ENCODE measurements around the gene TMEM81.

The TMEM81 gene

DNA sequence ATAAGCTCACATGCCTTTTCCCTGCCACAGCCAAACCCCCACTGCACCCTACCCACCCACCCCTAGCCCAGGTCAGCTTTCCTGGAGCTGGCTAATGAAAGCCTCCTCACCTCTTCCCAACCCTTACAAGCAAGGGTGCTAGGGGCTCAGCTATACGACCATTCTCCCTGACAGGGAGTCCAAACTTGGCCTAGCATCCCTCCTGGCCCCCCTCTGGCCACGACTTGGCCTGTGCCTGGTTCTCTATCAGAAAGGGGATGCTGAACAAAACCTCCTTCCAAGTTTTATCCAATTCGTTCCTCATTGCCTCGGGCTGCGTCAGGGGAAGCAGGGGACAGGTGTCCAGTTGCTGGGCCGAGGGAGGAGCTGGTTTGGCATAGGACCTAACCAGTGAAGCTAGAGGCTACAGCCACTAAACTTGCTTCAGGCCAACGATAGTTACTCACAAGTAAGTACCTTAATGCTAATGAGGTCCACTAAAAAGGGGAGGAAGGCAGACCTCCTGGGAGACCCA lies 8.6 kb downstream of the TMEM81 start:
- no peak for DNase-seq (ENCODE audit: extremely low spot score)
- POLR2A ChIA-PET: no interaction called here
- CTCF ChIA-PET: interaction anchor here (3.6 kb wide), 1 partner anchor 14 kb away, joined by 24 read pairs; no protein-coding TSS in a partner anchor
- TF ChIP-seq BHLHE40 (IDR thresholded peaks at IDR 0.05; ENCODE audit: borderline replicate concordance) (no peak), HDGF (IDR thresholded peaks at IDR 0.05; ENCODE audit: borderline replicate concordance) (no peak), NFRKB (IDR thresholded peaks at IDR 0.05) (no peak), SUZ12 (IDR thresholded peaks at IDR 0.05) (no peak), FOXA1 (IDR thresholded peaks at IDR 0.05) (no peak), ZNF384 (IDR thresholded peaks at IDR 0.05) (no peak), FOXK2 (IDR thresholded peaks at IDR 0.05) (no peak), SP1 (IDR thresholded peaks at IDR 0.05) (no peak), TARDBP (IDR thresholded peaks at IDR 0.05) (no peak), CTBP1 (IDR thresholded peaks at IDR 0.05; ENCODE audit: borderline replicate concordance) (no peak)
- TF ChIP-seq, protein P1, sequence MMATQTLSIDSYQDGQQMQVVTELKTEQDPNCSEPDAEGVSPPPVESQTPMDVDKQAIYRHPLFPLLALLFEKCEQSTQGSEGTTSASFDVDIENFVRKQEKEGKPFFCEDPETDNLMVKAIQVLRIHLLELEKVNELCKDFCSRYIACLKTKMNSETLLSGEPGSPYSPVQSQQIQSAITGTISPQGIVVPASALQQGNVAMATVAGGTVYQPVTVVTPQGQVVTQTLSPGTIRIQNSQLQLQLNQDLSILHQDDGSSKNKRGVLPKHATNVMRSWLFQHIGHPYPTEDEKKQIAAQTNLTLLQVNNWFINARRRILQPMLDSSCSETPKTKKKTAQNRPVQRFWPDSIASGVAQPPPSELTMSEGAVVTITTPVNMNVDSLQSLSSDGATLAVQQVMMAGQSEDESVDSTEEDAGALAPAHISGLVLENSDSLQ (IDR thresholded peaks at IDR 0.05): no peak

DNA sequence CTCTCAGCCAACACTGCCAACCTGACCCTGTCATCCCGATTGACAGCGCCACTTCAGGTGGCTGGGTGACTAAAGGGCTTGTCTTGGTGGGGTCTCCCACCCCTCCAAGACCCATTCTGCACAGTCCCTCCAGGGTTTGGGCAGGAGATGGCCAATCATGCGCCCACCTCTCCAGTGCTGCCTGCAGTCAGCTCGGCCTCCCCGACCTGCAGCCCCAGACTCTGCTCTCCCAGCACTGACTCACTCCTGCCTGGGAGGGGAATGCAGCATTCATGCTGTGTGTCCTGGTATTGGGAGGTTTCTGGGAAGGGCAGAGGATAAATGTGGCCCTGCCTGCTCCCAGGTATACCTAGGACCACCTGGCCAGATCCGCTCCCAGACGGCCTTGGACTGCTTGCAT lies 9.7 kb downstream of the TMEM81 start:
- ChIA-PET CTCF (interaction anchor here (3.6 kb wide), 1 partner anchor 13 kb away, joined by 24 read pairs; no protein-coding TSS in a partner anchor), POLR2A (interaction anchor here (0.6 kb wide), 1 partner anchor 629 kb away, joined by 3 read pairs; no protein-coding TSS in a partner anchor)
- TF ChIP-seq FOXA1 (IDR thresholded peaks at IDR 0.05) (no peak), BHLHE40 (IDR thresholded peaks at IDR 0.05; ENCODE audit: borderline replicate concordance) (no peak), HDGF (IDR thresholded peaks at IDR 0.05; ENCODE audit: borderline replicate concordance) (no peak), ELF4 (IDR thresholded peaks at IDR 0.05) (no peak), ARNT (IDR thresholded peaks at IDR 0.05) (no peak), FOXM1 (IDR thresholded peaks at IDR 0.05; ENCODE audit: borderline replicate concordance) (no peak), LEF1 (IDR thresholded peaks at IDR 0.05; ENCODE audit: borderline replicate concordance) (no peak), TARDBP (IDR thresholded peaks at IDR 0.05) (no peak), CTBP1 (IDR thresholded peaks at IDR 0.05; ENCODE audit: borderline replicate concordance) (no peak), SUZ12 (IDR thresholded peaks at IDR 0.05) (no peak), L3MBTL2 (conservative IDR thresholded peaks at IDR 0.05) (no peak), NFRKB (IDR thresholded peaks at IDR 0.05) (no peak), SP1 (IDR thresholded peaks at IDR 0.05) (no peak), ZNF384 (IDR thresholded peaks at IDR 0.05) (no peak), FOXK2 (IDR thresholded peaks at IDR 0.05) (no peak)
- TF ChIP-seq, protein P1 (IDR thresholded peaks at IDR 0.05): no peak
- DNase-seq (ENCODE audit: extremely low spot score): no peak

DNA sequence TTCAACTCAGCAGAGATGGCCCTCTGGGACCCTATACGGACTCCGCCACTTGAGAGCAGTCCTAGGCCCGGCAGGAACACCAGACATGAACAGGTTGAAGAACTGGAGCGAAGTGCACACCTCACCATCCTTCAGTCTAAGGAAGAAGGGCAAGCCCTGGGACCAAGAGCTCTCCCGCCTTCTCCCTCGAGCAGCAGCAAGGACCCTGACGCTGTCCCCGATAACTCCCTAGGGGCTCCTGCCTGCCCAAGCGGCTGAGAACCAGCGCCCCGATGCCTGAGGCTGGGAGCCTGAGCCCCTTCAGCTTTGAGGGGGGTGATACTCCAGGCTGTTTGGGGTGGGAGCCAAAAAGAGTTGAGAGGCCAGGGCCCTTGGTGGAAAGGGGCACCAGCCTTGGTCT lies 10.2 kb downstream of the TMEM81 start:
- POLR2A ChIA-PET: no interaction called here
- no peak for DNase-seq (ENCODE audit: extremely low spot score)
- CTCF ChIA-PET: interaction anchor here (3.6 kb wide), 1 partner anchor 12 kb away, joined by 15 read pairs; no protein-coding TSS in a partner anchor
- no peak for TF ChIP-seq SUZ12 (IDR thresholded peaks at IDR 0.05)
- no peak for TF ChIP-seq FOXA1 (IDR thresholded peaks at IDR 0.05)
- TF ChIP-seq ZNF384 (IDR thresholded peaks at IDR 0.05): no peak
- TF ChIP-seq ARNT (IDR thresholded peaks at IDR 0.05): no peak
- TF ChIP-seq, protein P1 (IDR thresholded peaks at IDR 0.05): no peak
- no peak for TF ChIP-seq CTBP1 (IDR thresholded peaks at IDR 0.05; ENCODE audit: borderline replicate concordance)
- no peak for TF ChIP-seq TARDBP (IDR thresholded peaks at IDR 0.05)
- no peak for TF ChIP-seq FOXM1 (IDR thresholded peaks at IDR 0.05; ENCODE audit: borderline replicate concordance)
- TF ChIP-seq NFRKB (IDR thresholded peaks at IDR 0.05): no peak

DNA sequence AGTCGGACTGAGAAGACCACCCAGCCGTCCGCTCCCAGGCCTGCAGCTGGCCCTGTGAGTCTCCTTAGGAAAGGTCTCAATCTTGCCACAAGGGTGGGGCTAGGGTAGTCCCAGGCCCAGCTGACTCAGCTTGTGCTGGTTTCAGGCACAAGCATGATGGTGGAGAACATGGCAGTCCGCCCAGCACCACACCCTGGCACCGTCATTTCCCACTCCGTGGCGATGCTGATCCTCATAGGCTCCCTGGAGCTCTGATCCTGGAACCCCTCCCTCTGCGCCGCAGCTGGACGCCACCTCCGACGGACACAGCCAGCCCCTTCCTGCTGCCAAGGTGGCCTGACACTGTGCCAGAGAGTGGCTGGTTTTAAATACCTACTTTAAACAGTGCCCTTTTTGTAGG lies 10.7 kb downstream of the TMEM81 start:
- DNase-seq (ENCODE audit: extremely low spot score): no peak
- CTCF ChIA-PET: interaction anchor here (3.6 kb wide), 1 partner anchor 12 kb away, joined by 15 read pairs; no protein-coding TSS in a partner anchor
- POLR2A ChIA-PET: no interaction called here
- TF ChIP-seq CTBP1 (IDR thresholded peaks at IDR 0.05; ENCODE audit: borderline replicate concordance) (no peak), L3MBTL2 (conservative IDR thresholded peaks at IDR 0.05) (no peak), SP1 (IDR thresholded peaks at IDR 0.05) (no peak), TARDBP (IDR thresholded peaks at IDR 0.05) (no peak), FOXK2 (IDR thresholded peaks at IDR 0.05) (no peak), ZNF384 (IDR thresholded peaks at IDR 0.05) (no peak), ELF4 (IDR thresholded peaks at IDR 0.05) (no peak), BHLHE40 (IDR thresholded peaks at IDR 0.05; ENCODE audit: borderline replicate concordance) (no peak), HDGF (IDR thresholded peaks at IDR 0.05; ENCODE audit: borderline replicate concordance) (no peak), FOXM1 (IDR thresholded peaks at IDR 0.05; ENCODE audit: borderline replicate concordance) (no peak), SUZ12 (IDR thresholded peaks at IDR 0.05) (no peak), NFRKB (IDR thresholded peaks at IDR 0.05) (no peak), ARNT (IDR thresholded peaks at IDR 0.05) (no peak), LEF1 (IDR thresholded peaks at IDR 0.05; ENCODE audit: borderline replicate concordance) (no peak), FOXA1 (IDR thresholded peaks at IDR 0.05) (no peak)
- TF ChIP-seq, protein P1 (IDR thresholded peaks at IDR 0.05): no peak

DNA sequence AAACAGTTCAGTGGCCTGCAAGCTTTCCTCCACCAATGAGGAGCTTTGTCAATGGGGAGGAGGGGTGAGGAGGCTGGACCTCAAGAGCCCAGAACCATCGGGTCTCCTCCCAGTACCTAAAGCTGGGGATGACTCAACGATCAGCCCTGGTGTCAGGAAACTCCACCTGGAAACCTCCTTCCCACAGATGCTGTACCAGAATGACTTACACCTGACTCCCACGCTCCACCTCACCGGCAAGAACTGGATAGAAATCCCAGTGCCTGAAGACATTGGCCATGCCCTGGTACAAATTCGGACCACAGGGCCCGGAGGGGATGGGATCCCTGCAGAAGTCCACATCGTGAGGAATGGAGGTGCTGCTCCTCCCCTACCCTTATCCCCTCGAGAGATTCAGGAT lies 11.4 kb downstream of the TMEM81 start:
- DNase-seq (ENCODE audit: extremely low spot score): no peak
- CTCF ChIA-PET: interaction anchor here (3.6 kb wide), 1 partner anchor 11 kb away, joined by 15 read pairs; no protein-coding TSS in a partner anchor
- TF ChIP-seq ARNT (IDR thresholded peaks at IDR 0.05): no peak
- no peak for TF ChIP-seq SP1 (IDR thresholded peaks at IDR 0.05)
- TF ChIP-seq L3MBTL2 (conservative IDR thresholded peaks at IDR 0.05): no peak
- no peak for TF ChIP-seq NFRKB (IDR thresholded peaks at IDR 0.05)
- no peak for TF ChIP-seq HDGF (IDR thresholded peaks at IDR 0.05; ENCODE audit: borderline replicate concordance)
- TF ChIP-seq FOXM1 (IDR thresholded peaks at IDR 0.05; ENCODE audit: borderline replicate concordance): no peak
- TF ChIP-seq TARDBP (IDR thresholded peaks at IDR 0.05): no peak
- TF ChIP-seq FOXK2 (IDR thresholded peaks at IDR 0.05): no peak
- TF ChIP-seq BHLHE40 (IDR thresholded peaks at IDR 0.05; ENCODE audit: borderline replicate concordance): no peak
- TF ChIP-seq CTBP1 (IDR thresholded peaks at IDR 0.05; ENCODE audit: borderline replicate concordance): no peak
- TF ChIP-seq ELF4 (IDR thresholded peaks at IDR 0.05): no peak
- no peak for TF ChIP-seq FOXA1 (IDR thresholded peaks at IDR 0.05)
- no peak for TF ChIP-seq ZNF384 (IDR thresholded peaks at IDR 0.05)
- TF ChIP-seq SUZ12 (IDR thresholded peaks at IDR 0.05): no peak
- no peak for TF ChIP-seq LEF1 (IDR thresholded peaks at IDR 0.05; ENCODE audit: borderline replicate concordance)
- TF ChIP-seq, protein P1 (IDR thresholded peaks at IDR 0.05): no peak

More for the DNA sequence above, 11.4 kb downstream of the TMEM81 start:
- POLR2A ChIA-PET: no interaction called here

Measured in HEK293T (cell line).